ENCODE data around the gene TROAP. TPM values are rescaled to one million over a fixed set of nuclear protein-coding genes. Genes with fewer than 3 reads are reported as not detected.

Gene TROAP
- total RNA-seq, 2 experiments from 2014 or later: 73.8 to 80.4 TPM

- no peaks in the 10 kb centered on the region for H3K9me3 Mint-ChIP-seq
- peaks cover 35% of the 10 kb centered on the region for H3K27me3 Mint-ChIP-seq
- POLR2A ChIA-PET: no interaction called here
- ATAC-seq (ENCODE audit: low read depth) (no peak), DNase-seq (peak; percentile 6)
- H3K27ac Mint-ChIP-seq: no peak overlapping the region
- H3K36me3 Mint-ChIP-seq: no peaks in the 10 kb centered on the region
- H3K4me3 Mint-ChIP-seq: no peak overlapping the region
- peaks cover 1% of the 10 kb centered on the region for H3K4me1 Mint-ChIP-seq
Measured at GRCh38 chr12:49287876-49288275, 35.2 kb upstream of the TROAP start.

- POLR2A ChIA-PET: interaction anchor here (0.9 to 1.5 kb wide), 3 partner anchors 23 to 54 kb away, joined by 3 to 6 read pairs (median 4); partner anchors contain the start of gene TROAP
- ATAC-seq (ENCODE audit: low read depth): peak; percentile 59
- Mint-ChIP-seq H3K27ac (no peak overlapping the region), H3K4me3 (no peak overlapping the region), H3K9me3 (no peaks in the 10 kb centered on the region), H3K4me1 (peaks cover 1% of the 10 kb centered on the region), H3K36me3 (no peaks in the 10 kb centered on the region), H3K27me3 (peaks cover 39% of the 10 kb centered on the region)
- DNase-seq: peak; percentile 67
Measured at GRCh38 chr12:49288412-49288853, 34.6 kb upstream of the TROAP start.

GRCh38 chr12:49288922-49289555 is 34.0 kb upstream of the TROAP start:
- DNase-seq: no peak
- POLR2A ChIA-PET: interaction anchor here (0.9 to 1.5 kb wide), 3 partner anchors 24 to 53 kb away, joined by 3 to 6 read pairs (median 4); partner anchors contain the start of gene TROAP
- no peak overlapping the region for H3K4me3 Mint-ChIP-seq
- peaks cover 42% of the 10 kb centered on the region for H3K27me3 Mint-ChIP-seq
- no peaks in the 10 kb centered on the region for H3K36me3 Mint-ChIP-seq
- peaks cover 1% of the 10 kb centered on the region for H3K4me1 Mint-ChIP-seq
- no peaks in the 10 kb centered on the region for H3K9me3 Mint-ChIP-seq
- no peak for ATAC-seq (ENCODE audit: low read depth)
- H3K27ac Mint-ChIP-seq: no peak overlapping the region

- no peak overlapping the region for H3K4me3 Mint-ChIP-seq
- H3K36me3 Mint-ChIP-seq: no peaks in the 10 kb centered on the region
- ATAC-seq (ENCODE audit: low read depth) (no peak), DNase-seq (no peak)
- peaks cover 55% of the 10 kb centered on the region for H3K27me3 Mint-ChIP-seq
- no peaks in the 10 kb centered on the region for H3K9me3 Mint-ChIP-seq
- H3K27ac Mint-ChIP-seq: no peak overlapping the region
- H3K4me1 Mint-ChIP-seq: peaks cover 10% of the 10 kb centered on the region
- POLR2A ChIA-PET: no interaction called here
Measured at GRCh38 chr12:49292729-49293055, 30.4 kb upstream of the TROAP start.

GRCh38 chr12:49293056-49293956 is 29.7 kb upstream of the TROAP start:
- DNase-seq (no peak), ATAC-seq (ENCODE audit: low read depth) (no peak)
- H3K27ac Mint-ChIP-seq: no peak overlapping the region
- peaks cover 10% of the 10 kb centered on the region for H3K4me1 Mint-ChIP-seq
- H3K9me3 Mint-ChIP-seq: no peaks in the 10 kb centered on the region
- POLR2A ChIA-PET: no interaction called here
- H3K4me3 Mint-ChIP-seq: no peak overlapping the region
- no peaks in the 10 kb centered on the region for H3K36me3 Mint-ChIP-seq
- H3K27me3 Mint-ChIP-seq: peaks cover 56% of the 10 kb centered on the region

- ATAC-seq (ENCODE audit: low read depth): no peak
- Mint-ChIP-seq H3K9me3 (no peaks in the 10 kb centered on the region), H3K36me3 (no peaks in the 10 kb centered on the region), H3K4me1 (peaks cover 10% of the 10 kb centered on the region), H3K27me3 (peaks cover 64% of the 10 kb centered on the region), H3K27ac (no peak overlapping the region), H3K4me3 (no peak overlapping the region)
- POLR2A ChIA-PET: interaction anchor here (1.3 kb wide), 1 partner anchor 163 kb away, joined by 4 read pairs; the partner anchor contains the start of gene TUBA1B
- no peak for DNase-seq
Measured at GRCh38 chr12:49294086-49294803, 28.8 kb upstream of the TROAP start.

GRCh38 chr12:49294804-49295081 is 28.3 kb upstream of the TROAP start:
- no peaks in the 10 kb centered on the region for H3K9me3 Mint-ChIP-seq
- peaks cover 10% of the 10 kb centered on the region for H3K4me1 Mint-ChIP-seq
- no peak overlapping the region for H3K4me3 Mint-ChIP-seq
- DNase-seq (no peak), ATAC-seq (ENCODE audit: low read depth) (no peak)
- H3K36me3 Mint-ChIP-seq: no peaks in the 10 kb centered on the region
- POLR2A ChIA-PET: interaction anchor here (0.6 to 1.4 kb wide), 3 partner anchors 29 to 184 kb away, joined by 3 to 4 read pairs (median 4); partner anchors contain the start of genes LMBR1L and TUBA1B
- no peak overlapping the region for H3K27ac Mint-ChIP-seq
- H3K27me3 Mint-ChIP-seq: peaks cover 65% of the 10 kb centered on the region

GRCh38 chr12:49295082-49295936 is 27.7 kb upstream of the TROAP start, which contains the start of gene PRPH:
PRPH (plus strand) TSS chr12:49295147; CDS start chr12:49295201, 54 bp downstream.
- ATAC-seq (ENCODE audit: low read depth) (no peak), DNase-seq (peak; percentile 47)
- Mint-ChIP-seq H3K9me3 (no peaks in the 10 kb centered on the region), H3K4me3 (no peak within 1 kb of the TSS), H3K27me3 (peaks cover 65% of the 10 kb centered on the region), H3K4me1 (peaks cover 10% of the 10 kb centered on the region), H3K27ac (no peak within 1 kb of the TSS), H3K36me3 (no peaks in the 10 kb centered on the region)
- POLR2A ChIA-PET: interaction anchor here (0.6 to 2.4 kb wide), 4 partner anchors 27 to 184 kb away, joined by 3 to 7 read pairs (median 4); partner anchors contain the start of genes LMBR1L, TROAP and TUBA1B

GRCh38 chr12:49296034-49296835 is 26.8 kb upstream of the TROAP start:
- H3K27me3 Mint-ChIP-seq: peaks cover 62% of the 10 kb centered on the region
- H3K36me3 Mint-ChIP-seq: no peaks in the 10 kb centered on the region
- peaks cover 10% of the 10 kb centered on the region for H3K4me1 Mint-ChIP-seq
- H3K27ac Mint-ChIP-seq: no peak overlapping the region
- ATAC-seq (ENCODE audit: low read depth): peak; percentile 73
- DNase-seq: peak; percentile 82
- H3K4me3 Mint-ChIP-seq: peak overlapping the region; percentile 72
- H3K9me3 Mint-ChIP-seq: no peaks in the 10 kb centered on the region
- POLR2A ChIA-PET: interaction anchor here (1.1 to 2.4 kb wide), 4 partner anchors 27 to 35 kb away, joined by 3 to 7 read pairs (median 4); partner anchors contain the start of gene TROAP

- Mint-ChIP-seq H3K9me3 (no peaks in the 10 kb centered on the region), H3K4me3 (peak overlapping the region; percentile 72), H3K36me3 (no peaks in the 10 kb centered on the region), H3K27me3 (peaks cover 54% of the 10 kb centered on the region), H3K27ac (no peak overlapping the region), H3K4me1 (peaks cover 15% of the 10 kb centered on the region)
- POLR2A ChIA-PET: interaction anchor here (0.9 to 2.4 kb wide), 7 partner anchors 21 to 70 kb away, joined by 3 to 7 read pairs (median 4); partner anchors contain the start of genes SPATS2 and TROAP
- DNase-seq (peak; percentile 57), ATAC-seq (ENCODE audit: low read depth) (peak; percentile 52)
Measured at GRCh38 chr12:49296836-49297694, 26.0 kb upstream of the TROAP start.

- H3K27ac Mint-ChIP-seq: no peak overlapping the region
- peaks cover 49% of the 10 kb centered on the region for H3K27me3 Mint-ChIP-seq
- DNase-seq (no peak), ATAC-seq (ENCODE audit: low read depth) (peak; percentile 4)
- no peaks in the 10 kb centered on the region for H3K9me3 Mint-ChIP-seq
- H3K4me3 Mint-ChIP-seq: peak overlapping the region; percentile 54
- H3K36me3 Mint-ChIP-seq: no peaks in the 10 kb centered on the region
- peaks cover 15% of the 10 kb centered on the region for H3K4me1 Mint-ChIP-seq
- POLR2A ChIA-PET: interaction anchor here (0.9 to 2.4 kb wide), 6 partner anchors 21 to 69 kb away, joined by 3 to 7 read pairs (median 4); partner anchors contain the start of genes SPATS2 and TROAP
Measured at GRCh38 chr12:49297695-49298060, 25.4 kb upstream of the TROAP start.

All from activated naive CD8-positive, alpha-beta T cell treated with anti-CD3 and anti-CD28 coated beads, Interleukin-2, amount 10 ng/mL, durations not matched to agents 7 days and 5 days (primary cell).